ENCODE data around the gene EXOC3L4.
A peak's percentile ranks its signal among the peaks of the same experiment; 100 is the strongest.

The EXOC3L4 gene

GRCh38 chr14:103057372-103058163, 37.0 kb upstream of the EXOC3L4 start, which contains the start of gene CDC42BPB:
TSS of gene CDC42BPB (minus strand) at chr14:103057549. CDS start at chr14:103057173, 376 bp downstream.
- Histone ChIP-seq H3K27me3 (ENCODE audit: control insufficient read depth in 1 of 2, insufficient read depth in 1 of 2, low read length in 2 of 2) (no peaks in the 10 kb centered on the region), H3K9ac (ENCODE audit: low read length) (peak within 1 kb of the TSS; percentile 94), H4K8ac (ENCODE audit: low read length) (peak within 1 kb of the TSS; percentile 81), H2AK5ac (ENCODE audit: low read length, severe bottlenecking) (no peak within 1 kb of the TSS), H3K4me1 (ENCODE audit: control insufficient read depth, insufficient read depth, low read depth, low read length) (peaks cover 20% of the 10 kb centered on the region), H3K4me3 (ENCODE audit: insufficient read depth in 1 of 2, low read depth in 1 of 2, low read length in 2 of 2) (peak within 1 kb of the TSS; percentile 92 to 93), H3K14ac (ENCODE audit: low read length in 2 of 2) (peak within 1 kb of the TSS; percentile 80 to 100), H3K27ac (ENCODE audit: low read length, poor library complexity, severe bottlenecking) (peak within 1 kb of the TSS; percentile 66), H2BK12ac (ENCODE audit: low read length in 2 of 2) (peak within 1 kb of the TSS in 1 of 2 experiments; percentile 33), H3K4ac (ENCODE audit: low read depth in 1 of 2, low read length in 2 of 2) (peak within 1 kb of the TSS; percentile 88 to 99), H3K9me3 (ENCODE audit: control insufficient read depth, low read length) (no peaks in the 10 kb centered on the region), H4K91ac (ENCODE audit: low read length) (peak within 1 kb of the TSS; percentile 92), H3K36me3 (ENCODE audit: control insufficient read depth in 1 of 2, insufficient read depth in 2 of 2, low read depth in 1 of 2, low read length in 2 of 2) (peaks cover 7 to 17% of the 10 kb centered on the region in 2 experiments), H2AFZ (ENCODE audit: low read depth, low read length) (peak within 1 kb of the TSS; percentile 66), H2BK15ac (ENCODE audit: low read depth, poor library complexity, severe bottlenecking) (peak within 1 kb of the TSS; percentile 89), H3K4me2 (ENCODE audit: low read length, poor library complexity, severe bottlenecking) (peak within 1 kb of the TSS; percentile 96), H3K23ac (ENCODE audit: low read length in 2 of 2) (peak within 1 kb of the TSS; percentile 27 to 100), H2BK5ac (ENCODE audit: low read depth, low read length, poor library complexity, severe bottlenecking) (peak within 1 kb of the TSS; percentile 54), H2BK120ac (ENCODE audit: low read depth, low read length) (peak within 1 kb of the TSS; percentile 77), H3K79me1 (replicated peaks; ENCODE audit: low read length, poor library complexity, severe bottlenecking) (peaks cover 15% of the 10 kb centered on the region), H3K18ac (ENCODE audit: low read depth in 1 of 2, low read length in 2 of 2) (peak within 1 kb of the TSS; percentile 95 to 99)
- peak; percentile 89 for DNase-seq
- WGBS: under 1% methylated on average over 49 of the region's 113 CpGs

GRCh38 chr14:103058164-103059055, 36.1 kb upstream of the EXOC3L4 start:
- Histone ChIP-seq H3K23ac (ENCODE audit: low read length in 2 of 2) (peak overlapping the region in 1 of 2 experiments; percentile 61), H2BK12ac (ENCODE audit: low read length in 2 of 2) (no peak overlapping the region), H4K91ac (ENCODE audit: low read length) (no peak overlapping the region), H4K8ac (ENCODE audit: low read length) (peak overlapping the region; percentile 81), H2BK15ac (ENCODE audit: low read depth, poor library complexity, severe bottlenecking) (no peak overlapping the region), H3K4ac (ENCODE audit: low read depth in 1 of 2, low read length in 2 of 2) (peak overlapping the region in 1 of 2 experiments; percentile 47), H2BK120ac (ENCODE audit: low read depth, low read length) (no peak overlapping the region), H3K9me3 (ENCODE audit: control insufficient read depth, low read length) (no peaks in the 10 kb centered on the region), H3K4me1 (ENCODE audit: control insufficient read depth, insufficient read depth, low read depth, low read length) (peaks cover 20% of the 10 kb centered on the region), H3K18ac (ENCODE audit: low read depth in 1 of 2, low read length in 2 of 2) (peak overlapping the region; percentile 75 to 82), H2AK5ac (ENCODE audit: low read length, severe bottlenecking) (no peak overlapping the region), H2BK5ac (ENCODE audit: low read depth, low read length, poor library complexity, severe bottlenecking) (no peak overlapping the region), H3K27ac (ENCODE audit: low read length, poor library complexity, severe bottlenecking) (no peak overlapping the region), H3K4me2 (ENCODE audit: low read length, poor library complexity, severe bottlenecking) (peak overlapping the region; percentile 96), H3K36me3 (ENCODE audit: control insufficient read depth in 1 of 2, insufficient read depth in 2 of 2, low read depth in 1 of 2, low read length in 2 of 2) (peaks cover 7 to 16% of the 10 kb centered on the region in 2 experiments), H3K4me3 (ENCODE audit: insufficient read depth in 1 of 2, low read depth in 1 of 2, low read length in 2 of 2) (peak overlapping the region; percentile 92 to 93), H3K79me1 (replicated peaks; ENCODE audit: low read length, poor library complexity, severe bottlenecking) (peaks cover 15% of the 10 kb centered on the region), H3K27me3 (ENCODE audit: control insufficient read depth in 1 of 2, insufficient read depth in 1 of 2, low read length in 2 of 2) (no peaks in the 10 kb centered on the region), H2AFZ (ENCODE audit: low read depth, low read length) (peak overlapping the region; percentile 15), H3K14ac (ENCODE audit: low read length in 2 of 2) (no peak overlapping the region), H3K9ac (ENCODE audit: low read length) (peak overlapping the region; percentile 94)
- peak; percentile 55 for DNase-seq
- 48% methylated on average over 39 of the region's 39 CpGs for WGBS

- H4K8ac ChIP-seq (ENCODE audit: low read length): no peak overlapping the region
- DNase-seq: no peak
- H3K36me3 ChIP-seq (ENCODE audit: control insufficient read depth in 1 of 2, insufficient read depth in 2 of 2, low read depth in 1 of 2, low read length in 2 of 2): peaks cover 6 to 16% of the 10 kb centered on the region in 2 experiments
- peaks cover 15% of the 10 kb centered on the region for H3K79me1 ChIP-seq (replicated peaks; ENCODE audit: low read length, poor library complexity, severe bottlenecking)
- H2BK5ac ChIP-seq (ENCODE audit: low read depth, low read length, poor library complexity, severe bottlenecking): no peak overlapping the region
- H4K91ac ChIP-seq (ENCODE audit: low read length): peak overlapping the region; percentile 44
- H3K14ac ChIP-seq (ENCODE audit: low read length in 2 of 2): no peak overlapping the region
- H2BK15ac ChIP-seq (ENCODE audit: low read depth, poor library complexity, severe bottlenecking): no peak overlapping the region
- H3K9ac ChIP-seq (ENCODE audit: low read length): peak overlapping the region; percentile 25
- no peak overlapping the region for H2AFZ ChIP-seq (ENCODE audit: low read depth, low read length)
- 83% methylated on average over 3 of the region's 5 CpGs for WGBS
- H2AK5ac ChIP-seq (ENCODE audit: low read length, severe bottlenecking): no peak overlapping the region
- H2BK120ac ChIP-seq (ENCODE audit: low read depth, low read length): no peak overlapping the region
- H3K4me1 ChIP-seq (ENCODE audit: control insufficient read depth, insufficient read depth, low read depth, low read length): peaks cover 20% of the 10 kb centered on the region
- no peak overlapping the region for H3K18ac ChIP-seq (ENCODE audit: low read depth in 1 of 2, low read length in 2 of 2)
- H3K27ac ChIP-seq (ENCODE audit: low read length, poor library complexity, severe bottlenecking): no peak overlapping the region
- H2BK12ac ChIP-seq (ENCODE audit: low read length in 2 of 2): peak overlapping the region in 1 of 2 experiments; percentile 61
- no peaks in the 10 kb centered on the region for H3K27me3 ChIP-seq (ENCODE audit: control insufficient read depth in 1 of 2, insufficient read depth in 1 of 2, low read length in 2 of 2)
- peak overlapping the region in 1 of 2 experiments; percentile 92 for H3K4me3 ChIP-seq (ENCODE audit: insufficient read depth in 1 of 2, low read depth in 1 of 2, low read length in 2 of 2)
- no peak overlapping the region for H3K4ac ChIP-seq (ENCODE audit: low read depth in 1 of 2, low read length in 2 of 2)
- H3K4me2 ChIP-seq (ENCODE audit: low read length, poor library complexity, severe bottlenecking): no peak overlapping the region
- no peaks in the 10 kb centered on the region for H3K9me3 ChIP-seq (ENCODE audit: control insufficient read depth, low read length)
- H3K23ac ChIP-seq (ENCODE audit: low read length in 2 of 2): no peak overlapping the region
Observed at GRCh38 chr14:103059556-103059955, 35.0 kb upstream of the EXOC3L4 start.

All from mesenchymal stem cell (in vitro differentiated cells and primary cell).